GM03348 (cell line): Measurements from ENCODE around the gene IPO11.
"Not testable (repeated sequence)": the region's sequence is repeated elsewhere in the genome, so short reads cannot be mapped to it uniquely, and the experiment has no call there.

Experiments
- DNase-seq: peaks from one replicate; pipeline ENCODE4 v3.0.0; 2012; ENCODE audit warnings: low spot score

Gene IPO11

GRCh38 chr5:62450259-62450658 lies 37.7 kb downstream of the IPO11 start:
- no peak for DNase-seq

GRCh38 chr5:62457071-62457470 lies 44.5 kb downstream of the IPO11 start:
- peak; percentile 23 for DNase-seq

DNA sequence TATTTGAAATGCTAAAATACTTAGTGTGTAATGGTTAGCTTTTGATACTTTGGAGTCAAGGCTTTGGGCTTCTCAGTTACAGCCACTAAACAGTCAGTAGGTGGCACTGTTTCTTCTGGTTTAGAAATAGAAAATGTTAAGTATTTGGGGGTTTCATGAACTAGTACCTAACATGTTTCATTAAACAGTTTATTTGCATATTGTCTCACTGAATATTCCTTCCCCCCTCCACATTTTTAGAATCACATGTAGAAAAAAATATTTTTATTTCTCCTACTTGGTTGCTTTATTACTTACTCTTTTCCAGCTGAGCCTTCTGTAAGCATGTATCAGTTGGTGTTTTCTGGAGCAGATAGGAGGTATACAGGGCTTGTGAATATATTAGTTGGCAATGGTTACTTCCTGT lies 48.0 kb downstream of the IPO11 start:
- peak; percentile 50 for DNase-seq

- DNase-seq: no peak
Observed at GRCh38 chr5:62461561-62461960, 49.0 kb downstream of the IPO11 start.

- peak; percentile 13 for DNase-seq
Observed at GRCh38 chr5:62465985-62466925, 53.7 kb downstream of the IPO11 start.

DNA sequence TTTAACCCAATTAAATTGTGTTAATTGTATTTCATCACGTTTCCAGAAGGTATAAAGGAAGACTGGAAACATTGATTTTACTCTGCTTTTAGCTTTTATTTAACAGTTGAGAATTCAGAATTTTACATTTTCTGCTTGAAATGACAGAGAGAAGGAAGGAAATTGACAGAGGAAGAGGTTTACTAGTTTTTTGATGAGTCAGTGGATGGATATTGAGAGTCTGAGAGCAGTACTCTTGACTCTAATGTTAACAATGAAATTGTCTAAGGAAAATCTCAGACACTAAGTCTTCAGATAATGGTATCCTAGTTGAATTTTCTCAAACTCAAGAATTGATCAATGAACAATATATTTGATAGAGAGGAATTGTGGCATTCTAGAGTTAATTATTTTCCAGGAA lies 60.6 kb downstream of the IPO11 start:
- DNase-seq: peak; percentile 15

GRCh38 chr5:62475072-62475471 lies 62.5 kb downstream of the IPO11 start:
- DNase-seq: no peak

DNA sequence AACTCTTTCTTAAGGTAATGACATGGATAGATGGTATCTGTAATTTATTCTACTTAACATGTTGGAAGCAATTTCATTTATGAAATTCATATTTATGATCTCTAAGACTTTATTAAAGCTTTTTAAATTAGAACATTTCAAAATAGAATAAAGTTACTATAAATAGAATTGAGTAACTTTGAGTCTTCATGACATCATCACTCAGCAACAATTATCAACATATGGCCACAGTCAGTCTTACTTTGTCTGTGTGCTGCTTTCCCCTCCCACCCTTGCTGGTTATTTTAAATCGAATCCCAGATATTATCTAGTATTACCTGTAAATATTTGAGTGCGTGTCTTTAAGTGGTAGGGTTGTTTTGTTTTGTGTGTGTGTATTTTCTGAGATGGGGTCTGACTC lies 65.2 kb downstream of the IPO11 start:
- DNase-seq: peak; percentile 34

- no peak for DNase-seq
Observed at GRCh38 chr5:62483556-62483955, 71.0 kb downstream of the IPO11 start.

GRCh38 chr5:62486672-62487071 lies 74.1 kb downstream of the IPO11 start:
- no peak for DNase-seq

- DNase-seq: no peak
Observed at GRCh38 chr5:62488531-62488930, 76.0 kb downstream of the IPO11 start.

GRCh38 chr5:62489471-62489870 lies 76.9 kb downstream of the IPO11 start:
- peak; percentile 13 for DNase-seq

DNA sequence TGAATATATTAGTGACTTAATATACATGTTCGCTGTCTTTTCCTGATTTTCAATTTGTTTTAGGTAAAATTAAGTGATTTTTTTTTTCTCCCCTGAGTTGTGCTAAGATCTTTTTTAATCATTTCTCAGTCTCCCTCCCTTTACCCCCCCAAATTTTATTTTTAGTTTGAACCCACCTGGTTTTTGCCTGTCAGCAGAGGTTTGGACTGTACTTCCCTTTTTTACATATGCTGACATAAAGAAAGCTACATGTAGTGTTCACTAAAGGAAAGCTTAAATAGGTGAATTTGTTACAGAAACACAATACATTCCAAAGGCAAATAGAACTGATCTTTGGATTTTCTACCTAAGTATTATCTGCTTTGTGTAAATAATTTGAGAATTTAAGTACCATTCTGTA lies 82.2 kb downstream of the IPO11 start:
- no peak for DNase-seq

DNA sequence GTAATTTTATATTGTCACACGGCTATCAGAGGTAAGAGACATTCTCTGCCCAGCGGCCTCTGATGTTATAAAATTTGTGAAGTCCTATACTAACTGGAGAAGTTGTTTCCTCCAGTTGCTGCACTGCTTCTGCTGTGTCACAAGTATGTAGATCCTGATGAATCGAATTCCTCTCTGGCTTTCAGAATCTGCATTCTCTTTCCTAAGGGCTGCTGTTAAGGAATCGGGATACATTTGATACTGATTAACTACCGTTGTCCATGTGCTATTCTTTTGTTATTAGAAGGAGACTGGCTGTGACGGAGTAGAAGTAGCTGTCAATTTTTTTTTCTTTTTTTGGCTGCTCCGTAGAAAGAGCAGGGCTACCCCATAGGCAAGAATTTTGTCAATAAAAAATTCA lies 84.3 kb downstream of the IPO11 start:
- DNase-seq: no peak

DNA sequence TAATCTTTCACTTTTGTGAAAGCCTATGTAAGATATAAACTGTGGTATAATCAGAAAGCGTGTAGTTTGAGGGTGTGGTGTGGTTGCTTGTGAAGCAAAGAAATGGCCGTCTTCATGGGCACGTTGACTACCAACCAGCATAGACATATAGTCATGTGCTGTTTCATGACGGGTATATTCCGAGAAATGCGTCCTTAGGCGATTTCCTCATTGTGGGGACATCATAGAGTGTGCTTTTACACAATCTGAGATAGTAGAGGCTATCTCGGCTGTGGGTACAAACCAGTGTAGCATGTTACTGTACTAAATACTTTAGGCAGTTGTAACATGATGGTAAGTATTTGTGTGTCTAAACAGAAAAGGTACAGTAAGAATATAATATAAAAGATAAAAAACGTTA lies 86.4 kb downstream of the IPO11 start:
- no peak for DNase-seq

DNA sequence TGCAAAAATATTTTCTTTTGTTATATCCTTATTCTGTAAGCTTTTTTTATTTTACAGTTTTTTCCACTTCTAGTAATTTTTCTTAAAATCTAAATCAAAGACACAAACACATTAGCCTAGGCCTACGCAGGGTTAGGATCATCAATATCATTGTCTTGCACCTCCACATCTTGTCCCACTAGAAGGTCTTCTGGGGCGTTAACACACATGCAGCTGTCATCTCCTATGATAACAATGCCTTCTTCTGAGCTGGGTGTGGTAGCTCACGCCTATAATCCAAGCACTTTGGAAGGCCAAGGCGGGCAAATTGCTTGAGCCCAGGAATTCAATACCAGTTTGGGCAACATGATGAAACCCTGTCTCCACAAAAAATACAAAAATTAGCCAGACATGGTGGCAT lies 87.2 kb downstream of the IPO11 start:
- no peak for DNase-seq

DNA sequence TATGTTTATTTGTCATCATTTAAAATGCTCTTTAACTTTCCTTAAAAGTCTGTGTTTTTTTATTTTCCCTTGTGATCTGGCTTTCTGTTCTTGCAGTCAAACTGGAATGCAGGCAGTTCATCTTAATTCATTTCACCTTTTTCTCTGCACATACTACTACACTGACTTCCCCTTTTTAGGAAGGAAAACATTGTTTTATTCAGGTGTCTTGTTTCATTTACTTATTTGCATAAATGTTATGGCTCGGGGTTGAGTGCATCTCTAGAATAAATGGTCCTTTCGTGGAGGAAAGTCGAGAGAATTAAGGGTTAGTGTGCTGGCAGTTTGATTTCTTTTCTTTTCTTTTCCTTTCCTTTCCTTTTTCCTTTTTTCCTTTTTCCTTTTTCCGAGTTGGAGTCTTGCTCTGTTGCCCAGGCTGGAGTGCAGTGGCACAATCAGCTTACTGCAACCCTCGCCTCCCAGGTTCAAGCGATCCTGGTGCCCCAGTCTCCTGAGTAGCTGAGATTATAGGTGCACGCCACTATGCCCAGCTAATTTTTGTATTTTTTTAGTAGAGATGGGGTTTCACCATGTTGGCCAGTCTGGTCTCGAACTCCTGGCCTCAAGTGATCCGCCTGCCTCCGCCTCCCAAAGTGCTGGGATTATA lies 90.0 kb downstream of the IPO11 start:
- no peak for DNase-seq

DNA sequence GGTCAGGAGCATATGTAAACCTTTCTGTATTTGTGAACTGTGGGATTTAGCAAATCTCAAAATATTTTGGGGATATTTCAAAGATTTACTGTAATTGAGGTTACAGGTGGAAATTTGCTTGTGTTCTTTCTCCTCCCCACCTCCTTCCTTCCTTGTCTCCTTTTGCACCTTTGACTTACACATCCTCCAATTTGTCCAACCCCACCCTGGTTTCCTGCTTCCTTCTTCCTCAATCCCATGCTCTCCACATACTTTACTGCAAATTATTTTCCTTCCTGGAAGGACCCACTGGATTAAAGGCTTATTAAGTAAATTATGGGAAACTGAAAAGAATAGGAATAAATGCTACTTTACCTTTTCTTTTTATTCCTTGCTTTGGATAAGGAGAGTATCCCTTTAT lies 91.6 kb downstream of the IPO11 start:
- DNase-seq: no peak

- DNase-seq: no peak
Observed at GRCh38 chr5:62506659-62507460, 94.3 kb downstream of the IPO11 start.

- DNase-seq: not testable (repeated sequence)
Observed at GRCh38 chr5:62508760-62509159, 96.2 kb downstream of the IPO11 start.

- no peak for DNase-seq
Observed at GRCh38 chr5:62509806-62510205, 97.2 kb downstream of the IPO11 start.

GRCh38 chr5:62513085-62513484 lies 100.5 kb downstream of the IPO11 start:
- DNase-seq: not testable (repeated sequence)
